NCI-H524 (cell line): ENCODE measurements around the gene ITCH.
"Not testable (repeated sequence)": the region's sequence is repeated elsewhere in the genome, so short reads cannot be mapped to it uniquely, and the experiment has no call there.

ENCODE experiments used
- DNase-seq, 2 experiments: peaks; one replicate each; lab custom pipeline; 2025; lab: John Stamatoyannopoulos, UW

ITCH gene

GRCh38 chr20:34363062-34363464 lies at the start of gene ITCH:
ITCH (plus strand) TSS chr20:34363273; CDS start chr20:34393812, 30,539 bp downstream.
- DNase-seq, result peak; percentile 92 to 96

GRCh38 chr20:34315236-34315635 lies 47.8 kb upstream of the ITCH start:
- no peak for DNase-seq

DNA sequence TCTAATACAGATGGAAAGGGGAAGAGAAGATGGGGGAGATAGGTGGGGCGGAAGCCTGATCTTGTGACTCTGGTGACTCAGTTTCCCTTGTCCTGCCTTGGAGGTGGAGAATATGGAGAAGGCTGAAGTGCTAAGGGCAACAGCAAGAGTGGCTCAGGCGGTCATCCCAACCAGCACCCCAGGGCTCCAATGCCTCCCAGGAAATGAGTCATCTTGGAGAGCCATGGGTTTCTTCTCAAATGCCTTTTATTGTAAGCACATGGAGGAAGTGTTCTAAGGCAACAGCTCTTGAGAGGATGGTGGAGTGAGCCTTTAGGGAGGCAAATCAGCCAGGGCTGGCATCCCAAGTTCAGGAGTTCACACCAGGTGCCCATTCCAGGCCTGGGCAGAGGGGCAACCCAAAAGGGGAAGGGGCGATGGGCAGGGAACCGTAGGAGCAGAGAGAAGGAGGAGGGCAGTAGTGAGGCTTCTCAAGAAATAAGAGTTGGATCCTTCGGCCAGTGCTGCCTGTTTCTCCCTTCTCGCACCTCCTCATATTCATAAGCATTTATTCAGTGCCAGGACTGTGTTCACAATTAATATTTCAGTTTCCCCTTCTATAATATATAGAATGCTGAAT lies 46.8 kb upstream of the ITCH start:
- DNase-seq, result no peak

GRCh38 chr20:34318609-34319443 lies 44.2 kb upstream of the ITCH start:
- no peak for DNase-seq

GRCh38 chr20:34320861-34321260 lies 42.2 kb upstream of the ITCH start:
- no peak for DNase-seq

- peak; percentile 98 to 99 for DNase-seq
Measured at GRCh38 chr20:34322267-34323105, 40.6 kb upstream of the ITCH start.

DNA sequence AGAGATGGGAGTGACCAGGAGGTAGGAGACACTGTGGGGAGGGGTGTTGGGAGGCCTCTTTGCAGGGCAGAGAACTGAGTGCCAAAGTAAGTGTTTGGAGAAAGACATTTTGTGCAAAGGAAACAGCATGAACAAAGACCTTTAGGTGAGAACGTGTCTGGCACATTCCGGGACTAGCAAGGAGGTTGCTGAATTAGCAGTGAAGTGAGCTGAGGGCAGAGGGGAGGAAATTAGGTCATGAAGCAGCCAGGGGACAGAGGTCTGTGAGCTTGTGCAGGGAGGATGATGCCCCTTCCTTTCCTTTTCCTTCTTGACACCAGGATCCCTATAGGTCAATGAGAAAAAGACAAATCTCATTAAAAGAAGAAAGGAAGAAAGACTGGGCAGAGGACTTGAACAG lies 38.5 kb upstream of the ITCH start:
- no peak for DNase-seq

- DNase-seq, result not testable (repeated sequence)
Measured at GRCh38 chr20:34328207-34328606, 34.9 kb upstream of the ITCH start.

GRCh38 chr20:34328928-34329677 lies 34.0 kb upstream of the ITCH start:
- no peak for DNase-seq

DNA sequence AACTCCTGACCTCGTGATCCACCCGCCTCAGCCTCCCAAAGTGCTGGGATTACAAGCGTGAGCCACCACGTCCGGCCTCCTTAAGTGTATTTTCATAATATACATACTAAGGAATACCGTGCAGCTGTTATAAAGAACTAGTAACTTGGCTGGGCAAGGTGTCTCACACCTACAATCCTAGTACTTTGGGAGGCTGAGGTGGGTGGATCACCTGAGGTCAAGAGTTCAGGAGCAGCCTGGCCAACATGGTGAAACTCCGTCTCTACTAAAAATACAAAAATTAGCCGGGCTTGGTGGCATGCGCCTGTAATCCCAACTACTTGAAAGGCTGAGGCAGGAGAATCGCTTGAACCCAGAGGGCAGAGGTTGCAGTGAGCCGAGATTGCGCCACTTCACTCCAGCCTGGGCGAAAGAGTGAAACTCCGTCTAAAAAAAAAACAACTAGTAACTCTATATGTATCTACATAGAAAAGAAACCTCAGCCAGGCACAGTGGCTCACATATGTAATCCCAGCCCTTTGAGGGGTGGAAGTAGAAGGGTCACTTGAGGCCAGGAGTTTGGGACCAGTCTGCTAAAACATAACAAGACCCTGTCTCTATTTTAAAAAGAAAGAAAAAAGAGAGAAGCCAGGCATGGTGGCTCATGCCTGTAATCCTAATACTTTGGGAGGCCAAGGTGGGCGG lies 32.1 kb upstream of the ITCH start:
- not testable (repeated sequence) for DNase-seq

DNA sequence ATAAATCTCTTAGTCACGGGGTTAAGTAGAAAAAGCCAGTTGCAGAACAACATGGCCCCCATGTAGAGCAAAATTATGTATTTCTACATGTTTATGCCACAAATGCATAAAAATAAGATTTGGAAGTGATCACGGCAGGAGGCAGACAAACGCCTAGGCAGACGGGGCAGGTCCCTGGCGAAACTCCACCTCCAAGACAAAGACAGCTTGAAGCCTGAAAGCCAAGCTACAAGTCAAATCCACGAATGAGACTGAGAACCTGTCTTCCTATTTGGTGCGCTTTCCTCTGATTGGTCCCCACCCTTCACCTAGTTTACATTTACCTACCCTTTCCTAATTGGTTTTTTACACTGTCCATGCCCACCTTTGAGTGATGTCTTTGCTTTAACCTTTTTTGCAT lies 31.2 kb upstream of the ITCH start:
- DNase-seq, result no peak

DNA sequence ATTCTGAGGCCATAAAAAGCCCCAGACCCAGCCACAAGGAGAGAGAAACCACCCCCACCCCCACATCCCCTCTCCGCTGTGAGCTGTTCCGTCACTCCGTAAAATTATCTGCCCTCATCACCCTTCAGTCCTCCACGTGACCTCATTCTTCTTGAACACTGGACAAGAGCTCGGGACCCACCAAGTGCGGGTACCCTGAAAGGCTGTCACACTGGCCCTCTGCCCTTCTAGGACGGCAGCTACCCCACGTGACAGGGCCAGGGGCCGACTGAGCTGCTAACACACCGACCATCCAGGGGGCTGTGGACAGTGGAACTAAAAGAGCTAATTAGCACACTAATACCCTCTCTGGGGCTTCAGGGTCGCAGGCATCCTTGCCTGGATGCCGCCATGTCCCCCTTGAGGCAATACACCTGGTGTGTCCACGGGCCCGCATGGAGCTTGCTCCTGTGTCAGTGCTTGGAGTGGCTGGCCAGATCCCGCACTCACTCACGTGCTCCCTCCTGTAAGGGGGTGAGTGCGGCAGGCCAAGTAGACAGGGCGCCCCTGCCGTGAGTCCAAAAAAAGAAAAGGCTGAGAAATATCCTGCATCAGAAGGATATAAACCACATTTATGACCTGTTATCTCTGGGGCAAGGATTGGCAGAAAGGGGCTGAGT lies 30.7 kb upstream of the ITCH start:
- DNase-seq, result no peak

GRCh38 chr20:34333786-34334185 lies 29.3 kb upstream of the ITCH start:
- DNase-seq, result no peak

GRCh38 chr20:34334654-34335407 lies 28.2 kb upstream of the ITCH start:
- no peak for DNase-seq

DNA sequence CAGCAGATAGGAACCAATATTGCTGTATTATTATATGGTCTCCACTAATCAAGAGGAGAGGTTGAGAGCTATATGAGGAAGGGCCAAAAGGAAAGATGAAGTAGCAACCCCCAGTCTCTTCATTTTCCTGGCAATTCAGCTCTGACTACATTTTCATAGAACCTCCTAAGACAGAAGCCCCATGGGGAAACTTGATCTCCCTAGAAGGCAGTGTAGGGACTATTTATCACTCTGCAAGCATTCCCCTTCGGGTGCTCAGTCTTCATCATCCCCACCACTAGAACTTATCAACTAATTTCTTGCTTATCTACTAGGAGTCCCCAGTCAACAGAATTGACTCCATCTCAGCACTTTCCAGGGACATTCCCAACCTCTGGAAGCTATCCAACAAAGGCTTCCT lies 25.5 kb upstream of the ITCH start:
- no peak for DNase-seq

GRCh38 chr20:34337982-34338726 lies 24.9 kb upstream of the ITCH start:
- no peak for DNase-seq

DNA sequence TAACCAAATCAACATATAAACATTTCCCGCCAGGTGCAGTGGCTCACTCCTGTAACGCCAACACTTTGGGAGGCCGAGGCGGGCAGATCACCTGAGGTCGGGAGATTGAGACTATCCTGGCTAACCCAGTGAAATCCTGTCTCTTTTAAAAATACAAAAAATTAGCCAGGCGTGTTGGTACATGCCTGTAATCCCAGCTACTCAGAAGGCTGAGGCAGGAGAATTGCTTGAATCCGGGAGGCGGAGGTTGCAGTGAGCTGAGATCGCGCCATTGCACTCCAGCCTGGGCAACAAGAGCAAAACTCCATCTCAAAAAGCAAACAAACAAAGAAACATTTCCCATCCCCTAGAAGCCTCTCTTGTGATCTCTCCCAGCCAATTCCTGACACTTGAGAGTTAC lies 22.3 kb upstream of the ITCH start:
- not testable (repeated sequence) for DNase-seq

DNA sequence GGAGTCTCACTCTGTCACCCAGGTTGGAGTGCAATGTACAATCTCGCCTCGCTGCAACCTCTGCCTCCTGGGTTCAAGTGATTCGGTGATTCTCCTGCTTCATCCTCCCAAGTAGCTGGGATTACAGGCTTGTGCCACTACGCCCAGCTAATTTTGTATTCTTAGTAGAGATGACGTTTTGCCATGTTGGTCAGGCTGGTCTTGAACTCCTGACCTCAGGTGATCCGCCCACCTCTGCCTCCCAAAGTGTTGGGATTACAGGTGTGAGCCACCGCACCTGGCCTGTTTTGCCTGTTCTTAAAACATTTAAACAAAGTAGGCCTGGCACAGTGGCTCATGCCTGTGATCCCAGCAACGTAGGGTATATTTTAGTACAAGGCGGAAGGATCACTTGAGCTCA lies 21.9 kb upstream of the ITCH start:
- not testable (repeated sequence) for DNase-seq
